ENCODE data around the gene OLFML2A. TPM values are rescaled to one million over a fixed set of nuclear protein-coding genes. Genes with fewer than 3 reads are reported as not detected.

Gene OLFML2A
- total and polyA plus RNA-seq, 2 donors (not counting 1 experiment from before 2014, with no cell fraction given): 2.7 to 33.7 TPM

- peaks cover 5% of the 10 kb centered on the region for H3K27me3 ChIP-seq (ENCODE audit: control insufficient read depth, insufficient read depth, low read length)
- no peak overlapping the region for H2AFZ ChIP-seq (ENCODE audit: low read length)
- no peak overlapping the region for H3K4me2 ChIP-seq (ENCODE audit: extremely low read depth, insufficient read depth, low read length)
- H3K36me3 ChIP-seq (ENCODE audit: control insufficient read depth, insufficient read depth, low read length): no peaks in the 10 kb centered on the region
- H3K79me2 ChIP-seq (ENCODE audit: control insufficient read depth, insufficient read depth, low read length): no peaks in the 10 kb centered on the region
- no peaks in the 10 kb centered on the region for H3K4me1 ChIP-seq (ENCODE audit: control insufficient read depth, extremely low read depth, insufficient read depth, low read length)
- no peak overlapping the region for H3K9ac ChIP-seq (ENCODE audit: insufficient read depth, low read length)
- no peak overlapping the region for H3K4me3 ChIP-seq (replicated peaks in 1 of 4; ENCODE audit: control extremely low read depth in 1 of 4, insufficient read depth in 1 of 4, low read depth in 3 of 4, low read length in 4 of 4)
- TF ChIP-seq, protein P1, sequence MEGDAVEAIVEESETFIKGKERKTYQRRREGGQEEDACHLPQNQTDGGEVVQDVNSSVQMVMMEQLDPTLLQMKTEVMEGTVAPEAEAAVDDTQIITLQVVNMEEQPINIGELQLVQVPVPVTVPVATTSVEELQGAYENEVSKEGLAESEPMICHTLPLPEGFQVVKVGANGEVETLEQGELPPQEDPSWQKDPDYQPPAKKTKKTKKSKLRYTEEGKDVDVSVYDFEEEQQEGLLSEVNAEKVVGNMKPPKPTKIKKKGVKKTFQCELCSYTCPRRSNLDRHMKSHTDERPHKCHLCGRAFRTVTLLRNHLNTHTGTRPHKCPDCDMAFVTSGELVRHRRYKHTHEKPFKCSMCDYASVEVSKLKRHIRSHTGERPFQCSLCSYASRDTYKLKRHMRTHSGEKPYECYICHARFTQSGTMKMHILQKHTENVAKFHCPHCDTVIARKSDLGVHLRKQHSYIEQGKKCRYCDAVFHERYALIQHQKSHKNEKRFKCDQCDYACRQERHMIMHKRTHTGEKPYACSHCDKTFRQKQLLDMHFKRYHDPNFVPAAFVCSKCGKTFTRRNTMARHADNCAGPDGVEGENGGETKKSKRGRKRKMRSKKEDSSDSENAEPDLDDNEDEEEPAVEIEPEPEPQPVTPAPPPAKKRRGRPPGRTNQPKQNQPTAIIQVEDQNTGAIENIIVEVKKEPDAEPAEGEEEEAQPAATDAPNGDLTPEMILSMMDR (conservative IDR thresholded peaks at IDR 0.05 in 1 of 2, IDR thresholded peaks at IDR 0.05 in 1 of 2; ENCODE audit: low read depth in 1 of 2, low read length in 2 of 2): no peak
- TF ChIP-seq EZH2 (IDR thresholded peaks at IDR 0.05; ENCODE audit: low read length, missing control alignments): no peak
- H3K27ac ChIP-seq (ENCODE audit: insufficient read depth, low read length): no peak overlapping the region
- H3K9me3 ChIP-seq (ENCODE audit: control insufficient read depth, insufficient read depth, low read depth, low read length): no peaks in the 10 kb centered on the region
- DNase-seq (ENCODE audit: low read depth in 2 of 2): peak in 1 of 2 donors; percentile 55
- no peaks in the 10 kb centered on the region for H4K20me1 ChIP-seq (ENCODE audit: control insufficient read depth, extremely low read depth, insufficient read depth, low read length)
Measured at GRCh38 chr9:124795881-124796431, 19.0 kb downstream of the OLFML2A start.

GRCh38 chr9:124797343-124798103, 20.6 kb downstream of the OLFML2A start:
- H3K4me2 ChIP-seq (ENCODE audit: extremely low read depth, insufficient read depth, low read length): no peak overlapping the region
- no peak overlapping the region for H3K4me3 ChIP-seq (replicated peaks in 1 of 4; ENCODE audit: control extremely low read depth in 1 of 4, insufficient read depth in 1 of 4, low read depth in 3 of 4, low read length in 4 of 4)
- no peak overlapping the region for H3K9ac ChIP-seq (ENCODE audit: insufficient read depth, low read length)
- no peaks in the 10 kb centered on the region for H3K4me1 ChIP-seq (ENCODE audit: control insufficient read depth, extremely low read depth, insufficient read depth, low read length)
- H3K27ac ChIP-seq (ENCODE audit: insufficient read depth, low read length): no peak overlapping the region
- no peak overlapping the region for H2AFZ ChIP-seq (ENCODE audit: low read length)
- no peaks in the 10 kb centered on the region for H4K20me1 ChIP-seq (ENCODE audit: control insufficient read depth, extremely low read depth, insufficient read depth, low read length)
- no peaks in the 10 kb centered on the region for H3K79me2 ChIP-seq (ENCODE audit: control insufficient read depth, insufficient read depth, low read length)
- peak in 1 of 2 donors; percentile 56 for DNase-seq (ENCODE audit: low read depth in 2 of 2)
- TF ChIP-seq EZH2 (IDR thresholded peaks at IDR 0.05; ENCODE audit: low read length, missing control alignments): no peak
- TF ChIP-seq, protein P1 (conservative IDR thresholded peaks at IDR 0.05 in 1 of 2, IDR thresholded peaks at IDR 0.05 in 1 of 2; ENCODE audit: low read depth in 1 of 2, low read length in 2 of 2): no peak
- H3K36me3 ChIP-seq (ENCODE audit: control insufficient read depth, insufficient read depth, low read length): no peaks in the 10 kb centered on the region
- H3K9me3 ChIP-seq (ENCODE audit: control insufficient read depth, insufficient read depth, low read depth, low read length): no peaks in the 10 kb centered on the region
- H3K27me3 ChIP-seq (ENCODE audit: control insufficient read depth, insufficient read depth, low read length): peaks cover 5% of the 10 kb centered on the region

DNA sequence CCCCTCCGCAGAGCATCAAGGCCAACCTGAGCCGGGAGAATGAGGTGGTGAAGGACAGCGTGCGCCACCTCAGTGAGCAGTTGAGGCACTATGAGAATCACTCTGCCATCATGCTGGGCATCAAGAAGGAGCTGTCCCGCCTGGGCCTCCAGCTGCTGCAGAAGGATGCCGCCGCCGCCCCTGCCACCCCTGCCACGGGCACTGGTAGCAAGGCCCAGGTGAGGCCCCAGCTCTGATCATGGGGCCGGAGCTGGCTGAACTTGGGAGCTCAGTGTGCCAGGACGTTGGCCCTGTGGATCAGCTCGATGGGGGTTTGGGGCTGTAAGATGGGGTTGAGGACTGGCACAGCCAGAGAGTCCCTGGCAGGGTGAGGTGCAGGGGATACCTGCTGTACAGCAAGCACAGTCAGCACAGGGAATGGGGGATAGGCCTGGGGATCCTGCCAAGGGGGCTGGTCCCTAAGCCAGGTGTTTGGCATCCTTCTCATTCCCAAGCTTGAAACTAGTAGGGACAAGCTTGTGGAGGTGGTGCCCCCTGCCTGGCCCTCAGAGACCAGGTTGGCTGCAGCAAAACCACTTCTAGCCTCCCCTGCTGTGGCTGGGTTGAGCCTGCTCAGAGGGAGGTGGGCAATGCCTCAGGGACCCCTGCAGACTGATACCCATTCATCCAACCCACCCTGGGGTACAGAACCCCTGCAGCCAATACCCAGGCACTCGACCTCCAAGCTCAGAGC, 22.5 kb downstream of the OLFML2A start:
- no peak overlapping the region for H3K9ac ChIP-seq (ENCODE audit: insufficient read depth, low read length)
- no peak for TF ChIP-seq EZH2 (IDR thresholded peaks at IDR 0.05; ENCODE audit: low read length, missing control alignments)
- TF ChIP-seq, protein P1 (conservative IDR thresholded peaks at IDR 0.05 in 1 of 2, IDR thresholded peaks at IDR 0.05 in 1 of 2; ENCODE audit: low read depth in 1 of 2, low read length in 2 of 2): no peak
- H3K27me3 ChIP-seq (ENCODE audit: control insufficient read depth, insufficient read depth, low read length): peaks cover 5% of the 10 kb centered on the region
- H3K9me3 ChIP-seq (ENCODE audit: control insufficient read depth, insufficient read depth, low read depth, low read length): no peaks in the 10 kb centered on the region
- no peak overlapping the region for H3K27ac ChIP-seq (ENCODE audit: insufficient read depth, low read length)
- H3K4me1 ChIP-seq (ENCODE audit: control insufficient read depth, extremely low read depth, insufficient read depth, low read length): no peaks in the 10 kb centered on the region
- DNase-seq (ENCODE audit: low read depth in 2 of 2): no peak
- H3K4me2 ChIP-seq (ENCODE audit: extremely low read depth, insufficient read depth, low read length): no peak overlapping the region
- no peaks in the 10 kb centered on the region for H4K20me1 ChIP-seq (ENCODE audit: control insufficient read depth, extremely low read depth, insufficient read depth, low read length)
- no peak overlapping the region for H3K4me3 ChIP-seq (replicated peaks in 1 of 4; ENCODE audit: control extremely low read depth in 1 of 4, insufficient read depth in 1 of 4, low read depth in 3 of 4, low read length in 4 of 4)
- H3K79me2 ChIP-seq (ENCODE audit: control insufficient read depth, insufficient read depth, low read length): no peaks in the 10 kb centered on the region
- no peak overlapping the region for H2AFZ ChIP-seq (ENCODE audit: low read length)
- no peaks in the 10 kb centered on the region for H3K36me3 ChIP-seq (ENCODE audit: control insufficient read depth, insufficient read depth, low read length)

Data from fibroblast of lung (primary cell).